NCI-H146 treated with DMSO at 0.1 percent for 48 hours (cell line): ENCODE results near the gene ORC5.
A peak's percentile ranks its signal among the peaks of the same experiment; 100 is the strongest.
"Not testable (repeated sequence)": the region's sequence is repeated elsewhere in the genome, so short reads cannot be mapped to it uniquely, and the experiment has no call there.

Source experiments
- DNase-seq: peaks from one replicate; lab custom pipeline; 2025; ENCODE audit not compliant: unreplicated experiment; lab: John Stamatoyannopoulos, UW

ORC5 gene

DNA sequence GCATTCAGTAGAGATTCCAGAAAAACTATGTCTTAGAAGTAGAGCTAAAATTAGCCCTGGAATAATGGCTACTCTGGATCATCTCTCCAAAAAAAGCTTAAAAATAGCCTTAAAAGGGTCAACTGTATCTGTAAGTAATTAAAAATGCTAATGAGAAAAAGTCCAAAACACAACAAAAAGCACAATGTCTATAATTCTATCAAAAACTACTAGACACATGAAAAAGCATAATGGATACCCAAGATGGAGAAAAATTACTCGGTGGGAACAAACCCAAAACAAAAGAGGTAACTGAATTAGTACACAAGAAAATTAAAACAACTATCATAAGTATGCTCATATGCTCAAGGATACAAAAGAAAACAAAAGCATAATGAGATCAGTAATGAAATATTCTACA lies 15.4 kb downstream of the ORC5 start:
- no peak for DNase-seq

DNA sequence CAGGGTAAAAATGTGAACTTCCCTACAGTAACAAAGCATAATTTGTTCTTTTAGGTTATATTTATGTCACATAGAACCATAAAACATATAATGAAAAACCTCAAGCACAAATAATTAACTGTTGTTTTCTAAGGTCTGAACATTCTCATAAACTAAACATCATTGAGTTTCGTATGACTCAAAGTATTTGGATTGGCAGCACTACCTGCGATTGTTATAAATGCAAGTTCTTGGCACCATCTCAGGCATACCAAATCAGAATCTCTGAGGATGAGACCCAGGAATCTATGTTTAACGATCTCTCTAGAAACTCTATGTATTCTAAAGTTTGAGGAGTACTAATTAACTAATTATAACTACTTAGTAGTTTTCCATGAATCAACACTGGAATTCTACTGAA lies 22.5 kb downstream of the ORC5 start:
- no peak for DNase-seq

DNA sequence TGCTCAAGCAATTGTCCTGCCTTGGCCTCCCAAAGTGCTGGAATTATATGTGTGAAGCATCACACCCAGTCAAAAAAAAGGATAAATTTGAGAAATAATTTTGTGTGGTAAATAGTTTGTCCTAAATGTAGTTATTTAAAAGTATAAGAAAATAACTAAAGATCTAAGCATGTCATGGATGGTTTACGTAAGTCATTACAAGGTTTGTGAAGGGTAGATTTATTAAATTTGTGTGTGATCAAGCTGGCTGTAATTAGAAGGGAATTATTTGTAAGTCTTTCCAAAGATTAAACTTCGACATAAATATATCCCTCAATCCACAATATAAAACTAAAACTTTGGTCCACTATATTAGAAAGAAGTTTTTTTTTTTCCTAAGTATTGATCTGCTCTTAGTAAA lies 28.6 kb downstream of the ORC5 start:
- DNase-seq, result no peak

- DNase-seq, result not testable (repeated sequence)
Observed at GRCh38 chr7:104177565-104178083, 30.2 kb downstream of the ORC5 start.

- DNase-seq, result no peak
Observed at GRCh38 chr7:104176332-104176731, 31.5 kb downstream of the ORC5 start.

GRCh38 chr7:104175361-104175984 lies 32.3 kb downstream of the ORC5 start:
- DNase-seq, result no peak

DNA sequence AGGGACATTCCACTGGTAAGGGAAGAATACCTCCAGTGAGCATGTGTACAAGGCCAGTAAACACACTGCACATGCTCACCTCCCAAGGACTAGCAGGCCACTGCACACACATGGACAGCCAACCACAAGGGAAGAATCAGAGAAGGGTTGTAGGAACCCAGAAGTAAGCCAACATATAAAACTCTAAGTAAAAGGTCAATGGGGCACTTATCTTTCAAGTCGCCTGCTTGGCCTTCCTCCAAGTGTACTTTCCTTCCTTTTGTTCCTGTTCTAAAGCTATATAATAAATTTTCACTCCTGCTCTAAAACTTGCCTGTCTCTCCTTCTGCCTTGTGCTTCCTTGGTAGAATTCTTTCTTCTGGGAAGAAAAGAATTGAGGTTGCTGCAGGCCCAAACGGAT lies 33.0 kb downstream of the ORC5 start:
- DNase-seq, result no peak

DNA sequence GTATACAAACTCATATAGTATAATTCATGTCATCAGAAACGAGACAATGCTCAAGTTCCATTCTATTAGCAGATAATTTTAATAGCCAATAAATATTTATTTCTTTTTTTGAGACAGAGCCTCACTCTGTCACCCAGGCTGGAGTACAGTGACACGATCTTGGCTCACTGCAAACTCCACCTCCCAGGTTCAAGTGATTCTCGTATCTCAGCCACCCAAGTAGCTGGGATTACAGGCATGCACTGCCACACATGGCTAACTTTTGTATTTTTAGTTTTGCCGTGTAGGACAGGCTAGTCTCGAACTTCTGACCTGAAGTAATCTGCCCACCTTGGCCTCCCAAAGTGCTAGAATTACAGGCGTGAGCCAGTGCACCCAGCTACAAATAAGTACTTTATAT lies 45.7 kb downstream of the ORC5 start:
- no peak for DNase-seq

GRCh38 chr7:104161244-104161643 lies 46.6 kb downstream of the ORC5 start:
- DNase-seq, result no peak

DNA sequence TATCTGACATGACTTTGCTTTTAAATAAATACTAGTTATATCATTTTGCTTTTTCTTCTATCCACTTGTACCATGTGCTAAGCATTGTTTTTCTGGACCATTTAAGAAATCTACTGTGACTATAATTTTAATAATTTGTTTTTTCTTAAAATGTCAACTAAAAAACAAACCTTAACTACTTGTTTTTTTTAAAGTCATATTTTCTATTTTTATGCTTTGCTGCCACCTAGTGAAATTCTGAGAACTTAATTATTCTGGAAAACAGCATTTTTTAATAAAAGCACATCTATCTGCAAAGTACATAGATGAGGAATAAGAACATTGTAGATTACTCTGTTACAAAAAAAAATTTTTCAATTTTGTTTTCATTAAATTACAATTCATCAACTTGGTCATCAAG lies 47.4 kb downstream of the ORC5 start:
- peak; percentile 30 for DNase-seq

DNA sequence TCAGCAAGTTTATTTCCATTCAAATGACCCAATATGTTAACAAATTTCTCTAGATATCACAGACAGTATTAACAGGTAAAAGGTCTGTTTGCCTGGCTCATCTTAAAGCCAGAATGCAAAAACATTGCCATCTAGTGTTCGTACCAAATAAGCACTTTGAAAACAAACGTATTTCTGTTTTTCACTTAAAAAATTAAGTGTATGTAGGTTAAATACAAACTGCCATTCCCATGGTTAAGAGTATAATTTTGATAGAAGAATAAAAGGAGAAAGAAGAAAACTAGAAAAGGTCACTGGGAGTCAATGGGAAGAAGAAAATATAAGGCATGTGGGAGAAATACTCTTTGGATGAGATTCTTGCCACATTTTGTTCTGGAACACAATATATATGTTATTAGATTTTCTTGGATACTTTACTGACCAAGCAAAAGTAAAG lies 51.0 kb downstream of the ORC5 start:
- peak; percentile 59 for DNase-seq

DNA sequence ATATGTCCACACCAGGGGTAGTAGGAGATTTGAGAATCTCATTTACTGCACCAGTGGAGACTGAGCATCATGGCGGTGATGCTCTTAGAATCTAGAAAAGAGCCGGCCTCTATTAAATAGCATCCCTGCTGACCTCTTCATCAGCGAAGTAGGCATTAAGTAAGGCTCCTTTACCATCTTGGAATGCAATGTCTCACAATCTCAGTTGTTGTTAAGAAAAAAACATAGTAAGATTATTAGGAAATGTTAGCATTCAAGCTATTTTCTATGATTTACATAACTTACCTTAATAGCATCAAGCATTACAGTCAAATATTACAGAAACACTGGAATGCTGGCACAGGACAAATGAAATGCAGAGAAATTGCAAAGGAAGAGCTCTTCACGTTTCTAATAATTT lies 54.5 kb downstream of the ORC5 start:
- no peak for DNase-seq

- no peak for DNase-seq
Observed at GRCh38 chr7:104152468-104152867, 55.3 kb downstream of the ORC5 start.

GRCh38 chr7:104150470-104150869 lies 57.3 kb downstream of the ORC5 start:
- DNase-seq, result no peak

DNA sequence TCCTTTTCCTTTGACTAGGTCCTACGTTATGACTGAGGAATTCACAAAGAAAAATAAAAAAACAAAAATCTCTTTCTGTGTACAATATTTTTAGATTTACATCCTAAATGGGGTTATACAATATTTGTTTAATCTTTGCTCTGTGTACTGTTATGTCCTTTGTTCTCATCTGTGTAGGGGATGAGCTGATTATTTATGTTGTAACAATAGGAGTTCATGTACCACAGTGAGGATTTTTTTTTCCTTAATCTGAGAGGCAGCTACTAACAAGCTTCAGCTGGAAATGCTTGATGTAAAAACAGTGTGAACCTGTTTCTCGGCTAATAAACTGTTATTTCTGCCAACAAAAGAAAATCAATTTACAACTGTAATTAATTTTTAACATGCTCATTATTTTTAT lies 58.0 kb downstream of the ORC5 start:
- DNase-seq, result peak; percentile 58

DNA sequence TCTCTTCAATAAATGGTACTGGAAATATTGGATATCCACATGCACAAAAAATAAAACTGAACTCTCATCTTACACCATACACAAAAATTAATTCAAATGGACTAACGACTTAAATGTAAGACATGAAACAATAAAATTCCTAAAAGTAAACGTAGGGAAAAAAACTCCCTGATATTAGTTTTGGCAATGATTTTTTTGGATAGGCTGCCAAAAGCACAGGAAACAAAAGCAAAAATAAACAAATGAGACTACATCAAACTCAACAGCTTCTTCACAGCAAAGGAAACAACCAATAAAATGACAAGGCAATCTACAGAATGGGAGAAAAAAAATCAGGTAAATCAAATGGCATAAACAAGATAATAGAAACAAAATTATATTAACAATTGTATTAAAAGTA lies 65.7 kb downstream of the ORC5 start:
- no peak for DNase-seq

DNA sequence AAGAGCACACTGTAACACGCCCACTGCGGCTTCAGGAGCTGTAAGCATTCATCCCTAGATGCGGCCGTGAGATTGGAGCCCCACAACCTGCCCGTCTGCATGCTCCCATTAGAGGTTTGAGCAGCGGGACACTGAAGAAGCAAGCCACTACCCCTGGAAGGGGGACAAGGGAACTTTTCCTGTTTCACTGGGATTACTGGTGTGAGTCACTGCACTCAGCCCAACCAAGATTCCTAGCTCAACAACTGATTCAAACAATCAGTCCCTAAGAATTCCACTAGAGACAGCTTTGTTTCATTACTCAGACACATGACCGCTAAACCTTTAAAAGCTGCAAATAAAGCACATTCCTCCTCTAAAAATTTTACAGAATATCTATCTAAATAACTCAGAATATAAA lies 69.8 kb downstream of the ORC5 start:
- DNase-seq, result no peak

DNA sequence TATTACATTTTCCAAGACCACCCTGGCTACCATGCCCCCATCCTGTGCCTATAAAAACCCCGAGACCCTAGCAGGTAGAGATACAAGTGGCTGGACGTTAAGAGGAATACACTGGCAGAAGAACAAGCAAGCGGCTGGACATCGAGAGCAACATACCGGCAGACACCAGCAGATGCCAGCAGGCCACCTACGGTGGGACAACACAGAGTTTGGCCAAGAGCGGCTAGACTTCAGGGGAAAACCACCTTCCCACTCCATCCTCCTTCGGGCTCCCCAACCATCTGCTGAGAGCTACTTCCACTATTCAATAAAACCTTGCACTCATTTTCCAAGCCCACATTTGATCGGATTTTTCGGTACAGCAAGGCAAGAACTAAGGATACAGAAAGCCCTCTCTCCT lies 70.3 kb downstream of the ORC5 start:
- DNase-seq, result no peak

DNA sequence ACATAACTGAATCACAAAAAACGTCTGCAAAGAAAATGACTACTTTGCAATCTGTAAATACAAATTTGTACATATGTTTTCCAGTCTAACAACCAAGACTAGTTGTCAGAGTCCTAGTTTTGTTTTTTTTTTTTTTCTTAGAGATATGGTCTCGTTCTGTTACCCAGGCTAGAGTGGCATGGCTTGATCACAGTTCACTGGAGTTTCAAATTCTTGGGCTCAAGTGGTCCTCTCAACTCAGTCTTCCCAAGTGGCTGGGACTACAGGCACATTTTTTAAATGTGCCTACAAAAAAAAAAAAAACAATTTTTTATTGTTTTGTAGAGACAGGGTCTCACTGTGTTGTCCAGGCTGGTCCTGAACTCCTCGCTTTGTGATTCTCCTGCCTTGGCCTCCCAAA lies 70.8 kb downstream of the ORC5 start:
- DNase-seq, result no peak

DNA sequence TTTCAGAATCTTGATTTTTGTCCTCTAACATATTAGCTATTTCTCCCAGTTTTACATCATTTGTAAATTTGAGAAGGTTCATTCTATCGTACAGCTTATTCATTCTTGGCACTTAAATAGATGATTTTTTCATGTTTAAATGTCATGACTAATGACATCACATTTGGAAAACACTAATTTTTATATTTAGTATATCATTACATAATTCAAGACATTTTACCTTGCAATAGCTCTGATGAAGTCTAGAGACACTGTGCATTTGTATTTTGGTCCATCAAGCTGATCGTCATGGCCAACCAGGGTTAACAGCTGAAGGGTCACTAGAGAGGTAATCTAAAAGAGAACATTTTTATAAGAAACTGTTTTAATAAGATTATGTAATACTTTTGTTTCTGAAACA lies 71.3 kb downstream of the ORC5 start:
- DNase-seq, result no peak

DNA sequence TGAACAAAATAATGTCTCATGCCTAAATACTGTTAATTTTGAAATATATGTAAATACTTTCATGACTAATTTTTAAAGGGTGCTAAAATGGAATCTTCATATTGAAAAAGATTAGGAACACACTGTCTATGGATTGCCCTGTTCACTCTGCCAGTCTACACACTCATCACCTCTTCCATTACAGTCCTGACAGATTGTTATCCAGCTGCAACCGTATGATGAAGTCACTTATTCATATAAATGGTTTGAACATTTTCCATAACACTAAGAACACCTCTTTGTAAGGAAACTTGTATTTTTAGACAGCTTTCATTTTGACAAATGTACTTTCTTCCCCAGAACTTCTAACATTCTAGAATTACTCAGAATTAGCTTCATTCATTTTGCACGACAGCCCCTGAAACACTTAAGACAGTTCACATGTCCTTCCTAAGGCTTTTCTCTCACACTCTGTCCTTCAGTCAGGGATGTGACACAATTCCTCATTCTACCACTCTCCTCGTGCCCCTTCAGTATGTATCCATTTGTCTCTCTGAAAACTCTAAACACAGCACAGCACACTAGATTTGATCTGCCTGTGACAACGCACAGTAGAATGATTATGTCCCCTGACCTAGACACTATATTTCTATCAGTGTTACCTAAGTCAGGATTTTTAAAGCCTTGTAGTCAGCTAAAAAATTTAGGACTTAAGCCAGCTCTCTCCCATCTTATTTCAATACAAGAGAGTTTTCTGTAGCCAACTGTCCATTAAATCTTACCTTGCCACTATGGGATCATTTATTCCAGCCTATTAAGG lies 71.9 kb downstream of the ORC5 start:
- no peak for DNase-seq

GRCh38 chr7:104133238-104133637 lies 74.6 kb downstream of the ORC5 start:
- peak; percentile 84 for DNase-seq

- DNase-seq, result no peak
Observed at GRCh38 chr7:104130726-104131125, 77.1 kb downstream of the ORC5 start.
